NCI-H1105 (cell line): Measurements from ENCODE around the gene FGFR3.
"Not testable (repeated sequence)": the region's sequence is repeated elsewhere in the genome, so short reads cannot be mapped to it uniquely, and the experiment has no call there.

Experiments
- DNase-seq: peaks from one replicate; lab custom pipeline; 2025; lab: John Stamatoyannopoulos, UW

The FGFR3 gene

GRCh38 chr4:1819284-1819683 lies 26.2 kb downstream of the FGFR3 start:
- DNase-seq = no peak

GRCh38 chr4:1819816-1820215 lies 26.7 kb downstream of the FGFR3 start:
- DNase-seq = no peak

- DNase-seq = no peak
These were observed 28.8 kb downstream of the FGFR3 start for GRCh38 chr4:1821679-1822567.

- DNase-seq = no peak
These were observed 29.8 kb downstream of the FGFR3 start for GRCh38 chr4:1822568-1823544.

GRCh38 chr4:1823545-1823932 lies 30.4 kb downstream of the FGFR3 start:
- DNase-seq = no peak

- DNase-seq = no peak
These were observed 31.7 kb downstream of the FGFR3 start for GRCh38 chr4:1824746-1825145.

GRCh38 chr4:1825326-1825725 lies 32.2 kb downstream of the FGFR3 start:
- DNase-seq = no peak

- no peak for DNase-seq
These were observed 33.6 kb downstream of the FGFR3 start for GRCh38 chr4:1826531-1827350.

GRCh38 chr4:1830234-1830633 lies 37.1 kb downstream of the FGFR3 start:
- DNase-seq = no peak

- no peak for DNase-seq
These were observed 37.6 kb downstream of the FGFR3 start for GRCh38 chr4:1830642-1831228.

GRCh38 chr4:1831331-1831730 lies 38.2 kb downstream of the FGFR3 start:
- no peak for DNase-seq

- DNase-seq = no peak
These were observed 39.6 kb downstream of the FGFR3 start for GRCh38 chr4:1832690-1833089.

- DNase-seq = no peak
These were observed 40.4 kb downstream of the FGFR3 start for GRCh38 chr4:1833307-1834046.

- DNase-seq = no peak
These were observed 41.1 kb downstream of the FGFR3 start for GRCh38 chr4:1834047-1834775.

- not testable (repeated sequence) for DNase-seq
These were observed 42.7 kb downstream of the FGFR3 start for GRCh38 chr4:1835836-1836235.

GRCh38 chr4:1836650-1837049 lies 43.6 kb downstream of the FGFR3 start:
- DNase-seq = no peak

- no peak for DNase-seq
These were observed 44.0 kb downstream of the FGFR3 start for GRCh38 chr4:1837069-1837468.

- no peak for DNase-seq
These were observed 46.2 kb downstream of the FGFR3 start for GRCh38 chr4:1839282-1839681.

- no peak for DNase-seq
These were observed 48.3 kb downstream of the FGFR3 start for GRCh38 chr4:1841201-1841886.

GRCh38 chr4:1841887-1842210 lies 48.8 kb downstream of the FGFR3 start:
- DNase-seq = no peak
